Kidney epithelial cell (primary cell): Measurements from ENCODE around the gene EXOC6. TPM values are rescaled to one million over a fixed set of nuclear protein-coding genes. Genes with fewer than 3 reads are reported as not detected.

Experiments
- DNase-seq: peaks from one replicate; pipeline ENCODE4 v3.0.0-alpha.2; 2010; ENCODE audit warnings: low read depth
- H3K27me3 ChIP-seq: 2 replicates; pipeline ENCODE4 v1.6.0; 2011; ENCODE audit warnings: low read length; ENCODE audit not compliant: control insufficient read depth, insufficient read depth
- H3K36me3 ChIP-seq: 2 replicates; pipeline ENCODE4 v1.5.1; 2011; ENCODE audit warnings: low read length; ENCODE audit not compliant: control insufficient read depth, insufficient read depth
- H3K4me3 ChIP-seq: 2 replicates; pipeline ENCODE4 v1.5.1; 2011; ENCODE audit warnings: low read depth, mild to moderate bottlenecking, control low read depth, low read length
- CTCF ChIP-seq: IDR thresholded peaks from 2 replicates; pipeline ENCODE4 v1.5.1; 2011; ENCODE audit warnings: mild to moderate bottlenecking, moderate library complexity, low read length, control low read depth, inconsistent platforms; ENCODE audit not compliant: insufficient read depth, poor library complexity, severe bottlenecking
- total RNA-seq: library from RNA; depleted of rRNA; stranded (reverse); fragments of >200 nt; gene quantifications from 2 replicates; pipeline ENCODE4 v1.2.3, GENCODE V29; 2015

Gene EXOC6
- total RNA-seq, 1 donor from 2014 or later: 10.5 TPM

- no peak for TF ChIP-seq CTCF
- H3K4me3 ChIP-seq: no peak overlapping the region
- DNase-seq: no peak
- no peaks in the 10 kb centered on the region for H3K27me3 ChIP-seq
- no peaks in the 10 kb centered on the region for H3K36me3 ChIP-seq
Observed at GRCh38 chr10:93039110-93039509, 190.8 kb downstream of the EXOC6 start.

- Histone ChIP-seq H3K36me3 (no peaks in the 10 kb centered on the region), H3K4me3 (no peak overlapping the region), H3K27me3 (no peaks in the 10 kb centered on the region)
- TF ChIP-seq CTCF: peak; percentile 35
- no peak for DNase-seq
Observed at GRCh38 chr10:93039721-93040120, 191.4 kb downstream of the EXOC6 start.

- TF ChIP-seq CTCF: no peak
- H3K4me3 ChIP-seq: no peak overlapping the region
- no peak for DNase-seq
- no peaks in the 10 kb centered on the region for H3K36me3 ChIP-seq
- peaks cover under 1% of the 10 kb centered on the region for H3K27me3 ChIP-seq
Observed at GRCh38 chr10:93054486-93054885, 206.2 kb downstream of the EXOC6 start.

- no peak for TF ChIP-seq CTCF
- DNase-seq: no peak
- Histone ChIP-seq H3K4me3 (no peak overlapping the region), H3K36me3 (no peaks in the 10 kb centered on the region), H3K27me3 (peaks cover 36% of the 10 kb centered on the region)
Observed at GRCh38 chr10:93058139-93058538, 209.8 kb downstream of the EXOC6 start.

GRCh38 chr10:93059975-93060886, 211.9 kb downstream of the EXOC6 start, which contains the start of gene CYP26C1:
TSS of gene CYP26C1 (plus strand) at chr10:93060798. CDS start at chr10:93061264, 466 bp downstream.
- Histone ChIP-seq H3K4me3 (no peak within 1 kb of the TSS), H3K27me3 (peaks cover 57% of the 10 kb centered on the region), H3K36me3 (no peaks in the 10 kb centered on the region)
- no peak for DNase-seq
- TF ChIP-seq CTCF: peak; percentile 3
